ENCODE results near the gene ADD3. TPM values are rescaled to one million over a fixed set of nuclear protein-coding genes. Genes with fewer than 3 reads are reported as not detected.
A peak's percentile ranks its signal among the peaks of the same experiment; 100 is the strongest.

The ADD3 gene
- total RNA-seq, 1 donor from 2014 or later = 128 TPM

DNA sequence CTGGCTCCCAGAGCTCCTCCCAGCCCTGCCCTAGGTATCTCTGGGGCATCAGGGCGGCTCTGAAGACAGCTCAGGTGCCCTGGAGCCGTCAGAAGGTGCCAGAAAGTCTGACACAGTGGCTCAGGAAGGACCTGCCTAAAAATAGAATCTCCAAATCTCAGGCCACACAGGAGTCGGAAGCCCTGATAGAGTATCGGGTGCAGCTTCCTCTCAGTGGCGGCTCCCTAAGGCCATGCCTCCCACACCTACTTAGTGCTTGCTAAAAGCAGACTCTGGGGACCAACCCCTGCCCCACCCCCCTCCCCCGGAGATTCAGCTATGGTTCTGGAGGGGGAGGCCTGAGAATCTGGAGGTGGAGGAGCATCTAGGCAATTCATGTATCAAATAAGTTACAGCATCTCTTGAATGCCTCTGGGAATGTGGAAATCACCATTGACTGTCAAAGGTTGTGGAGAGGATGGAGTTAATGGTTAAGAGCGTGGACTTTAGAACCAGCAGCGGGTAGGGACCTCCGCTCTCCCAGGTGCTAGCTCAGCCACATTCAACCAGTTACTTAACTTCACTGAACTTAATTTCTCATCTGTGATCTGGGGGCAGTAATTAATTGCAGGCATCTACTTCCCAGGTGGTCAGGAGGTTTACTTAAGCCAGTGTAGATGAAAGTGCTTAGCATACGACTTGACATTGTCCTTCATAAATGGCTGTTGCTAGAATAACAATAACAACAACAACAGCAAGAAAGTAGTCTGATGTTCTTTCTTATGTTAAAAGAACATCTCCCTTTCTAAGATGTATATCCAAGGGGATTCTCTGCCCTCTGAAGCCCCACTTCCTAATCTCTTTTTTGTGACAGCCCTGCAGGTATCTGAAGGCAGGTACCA, 161.1 kb downstream of the ADD3 start:
- Mint-ChIP-seq H3K9me3 (ENCODE audit: unreplicated experiment) (no peaks in the 10 kb centered on the region), H3K27me3 (ENCODE audit: unreplicated experiment) (peaks cover 68% of the 10 kb centered on the region), H3K36me3 (ENCODE audit: unreplicated experiment) (no peaks in the 10 kb centered on the region), H3K4me3 (ENCODE audit: unreplicated experiment) (no peak overlapping the region), H3K27ac (ENCODE audit: unreplicated experiment) (no peak overlapping the region), H3K4me1 (ENCODE audit: unreplicated experiment) (peaks cover 7% of the 10 kb centered on the region)
- peak; percentile 56 for DNase-seq (ENCODE audit: extremely low spot score, unreplicated experiment)
- TF ChIP-seq, protein P1, sequence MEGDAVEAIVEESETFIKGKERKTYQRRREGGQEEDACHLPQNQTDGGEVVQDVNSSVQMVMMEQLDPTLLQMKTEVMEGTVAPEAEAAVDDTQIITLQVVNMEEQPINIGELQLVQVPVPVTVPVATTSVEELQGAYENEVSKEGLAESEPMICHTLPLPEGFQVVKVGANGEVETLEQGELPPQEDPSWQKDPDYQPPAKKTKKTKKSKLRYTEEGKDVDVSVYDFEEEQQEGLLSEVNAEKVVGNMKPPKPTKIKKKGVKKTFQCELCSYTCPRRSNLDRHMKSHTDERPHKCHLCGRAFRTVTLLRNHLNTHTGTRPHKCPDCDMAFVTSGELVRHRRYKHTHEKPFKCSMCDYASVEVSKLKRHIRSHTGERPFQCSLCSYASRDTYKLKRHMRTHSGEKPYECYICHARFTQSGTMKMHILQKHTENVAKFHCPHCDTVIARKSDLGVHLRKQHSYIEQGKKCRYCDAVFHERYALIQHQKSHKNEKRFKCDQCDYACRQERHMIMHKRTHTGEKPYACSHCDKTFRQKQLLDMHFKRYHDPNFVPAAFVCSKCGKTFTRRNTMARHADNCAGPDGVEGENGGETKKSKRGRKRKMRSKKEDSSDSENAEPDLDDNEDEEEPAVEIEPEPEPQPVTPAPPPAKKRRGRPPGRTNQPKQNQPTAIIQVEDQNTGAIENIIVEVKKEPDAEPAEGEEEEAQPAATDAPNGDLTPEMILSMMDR (IDR thresholded peaks at IDR 0.05) = no peak

GRCh38 chr10:110169586-110169985, 161.8 kb downstream of the ADD3 start:
- Mint-ChIP-seq H3K4me1 (ENCODE audit: unreplicated experiment) (peaks cover 7% of the 10 kb centered on the region), H3K9me3 (ENCODE audit: unreplicated experiment) (no peaks in the 10 kb centered on the region), H3K27me3 (ENCODE audit: unreplicated experiment) (peaks cover 63% of the 10 kb centered on the region), H3K4me3 (ENCODE audit: unreplicated experiment) (no peak overlapping the region), H3K36me3 (ENCODE audit: unreplicated experiment) (no peaks in the 10 kb centered on the region), H3K27ac (ENCODE audit: unreplicated experiment) (no peak overlapping the region)
- DNase-seq (ENCODE audit: extremely low spot score, unreplicated experiment) = peak; percentile 30
- TF ChIP-seq, protein P1 (IDR thresholded peaks at IDR 0.05) = no peak

- peak; percentile 62 for DNase-seq (ENCODE audit: extremely low spot score, unreplicated experiment)
- Mint-ChIP-seq H3K27ac (ENCODE audit: unreplicated experiment) (no peak overlapping the region), H3K27me3 (ENCODE audit: unreplicated experiment) (peaks cover 63% of the 10 kb centered on the region), H3K4me1 (ENCODE audit: unreplicated experiment) (peaks cover 7% of the 10 kb centered on the region), H3K36me3 (ENCODE audit: unreplicated experiment) (no peaks in the 10 kb centered on the region), H3K9me3 (ENCODE audit: unreplicated experiment) (no peaks in the 10 kb centered on the region), H3K4me3 (ENCODE audit: unreplicated experiment) (no peak overlapping the region)
- TF ChIP-seq, protein P1 (IDR thresholded peaks at IDR 0.05) = no peak
Observed at GRCh38 chr10:110170142-110170971, 162.6 kb downstream of the ADD3 start.

GRCh38 chr10:110171032-110171431, 163.2 kb downstream of the ADD3 start:
- peaks cover 56% of the 10 kb centered on the region for H3K27me3 Mint-ChIP-seq (ENCODE audit: unreplicated experiment)
- TF ChIP-seq, protein P1 (IDR thresholded peaks at IDR 0.05) = no peak
- H3K36me3 Mint-ChIP-seq (ENCODE audit: unreplicated experiment) = no peaks in the 10 kb centered on the region
- H3K27ac Mint-ChIP-seq (ENCODE audit: unreplicated experiment) = no peak overlapping the region
- no peak overlapping the region for H3K4me3 Mint-ChIP-seq (ENCODE audit: unreplicated experiment)
- DNase-seq (ENCODE audit: extremely low spot score, unreplicated experiment) = peak; percentile 23
- no peaks in the 10 kb centered on the region for H3K9me3 Mint-ChIP-seq (ENCODE audit: unreplicated experiment)
- peaks cover 7% of the 10 kb centered on the region for H3K4me1 Mint-ChIP-seq (ENCODE audit: unreplicated experiment)

DNA sequence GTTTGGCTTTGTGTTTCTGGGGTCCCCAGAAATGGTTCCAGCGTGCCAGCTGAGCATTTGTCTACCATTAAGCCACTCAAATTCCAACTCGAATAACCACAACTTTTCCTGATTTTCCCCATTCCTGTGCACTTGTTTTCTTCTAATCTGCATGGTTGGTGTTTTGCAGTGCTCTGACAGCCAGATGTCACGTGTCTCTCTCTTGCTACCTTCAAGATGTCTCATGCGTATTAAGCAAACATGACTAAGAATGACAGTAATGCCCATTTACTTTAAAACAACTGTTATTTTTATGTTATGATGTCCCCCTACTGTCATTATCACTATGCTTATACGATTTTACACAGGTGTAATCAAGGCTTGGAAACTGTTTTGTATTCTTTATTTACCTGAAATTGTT, 164.4 kb downstream of the ADD3 start:
- no peaks in the 10 kb centered on the region for H3K36me3 Mint-ChIP-seq (ENCODE audit: unreplicated experiment)
- H3K27me3 Mint-ChIP-seq (ENCODE audit: unreplicated experiment) = peaks cover 51% of the 10 kb centered on the region
- H3K4me3 Mint-ChIP-seq (ENCODE audit: unreplicated experiment) = no peak overlapping the region
- no peaks in the 10 kb centered on the region for H3K9me3 Mint-ChIP-seq (ENCODE audit: unreplicated experiment)
- no peak overlapping the region for H3K27ac Mint-ChIP-seq (ENCODE audit: unreplicated experiment)
- TF ChIP-seq, protein P1 (IDR thresholded peaks at IDR 0.05) = no peak
- no peak for DNase-seq (ENCODE audit: extremely low spot score, unreplicated experiment)
- H3K4me1 Mint-ChIP-seq (ENCODE audit: unreplicated experiment) = peaks cover 7% of the 10 kb centered on the region

All from osteocyte (in vitro differentiated cells).